Activated naive CD8-positive, alpha-beta T cell treated with anti-CD3 and anti-CD28 coated beads, Interleukin-2, amount 50 U/mL, for 24 hours (primary cell): ENCODE measurements around the gene KIRREL3.

Source experiments
- ATAC-seq: fragments of 150-1000 bp; cut with Tn5 transposase; one replicate; pipeline ENCODE4 v1.10.0; 2021
- DNase-seq: peaks from one replicate; pipeline ENCODE4 v3.0.0; 2021
- H3K27ac Mint-ChIP-seq: one replicate; pipeline ENCODE4 v1.8.0; 2021; ENCODE audit warnings: mild to moderate bottlenecking, mixed read lengths
- H3K27me3 Mint-ChIP-seq: one replicate; pipeline ENCODE4 v1.8.0; 2021; ENCODE audit warnings: mixed read lengths
- H3K36me3 Mint-ChIP-seq: one replicate; pipeline ENCODE4 v1.8.0; 2021; ENCODE audit warnings: low read depth, mixed read lengths
- H3K4me1 Mint-ChIP-seq: one replicate; pipeline ENCODE4 v1.8.0; 2021; ENCODE audit warnings: mixed read lengths
- H3K4me3 Mint-ChIP-seq: one replicate; pipeline ENCODE4 v1.8.0; 2021; ENCODE audit warnings: mild to moderate bottlenecking, moderate library complexity, mixed read lengths
- H3K9me3 Mint-ChIP-seq: one replicate; pipeline ENCODE4 v1.8.0; 2021; ENCODE audit warnings: mixed read lengths

Gene KIRREL3

DNA sequence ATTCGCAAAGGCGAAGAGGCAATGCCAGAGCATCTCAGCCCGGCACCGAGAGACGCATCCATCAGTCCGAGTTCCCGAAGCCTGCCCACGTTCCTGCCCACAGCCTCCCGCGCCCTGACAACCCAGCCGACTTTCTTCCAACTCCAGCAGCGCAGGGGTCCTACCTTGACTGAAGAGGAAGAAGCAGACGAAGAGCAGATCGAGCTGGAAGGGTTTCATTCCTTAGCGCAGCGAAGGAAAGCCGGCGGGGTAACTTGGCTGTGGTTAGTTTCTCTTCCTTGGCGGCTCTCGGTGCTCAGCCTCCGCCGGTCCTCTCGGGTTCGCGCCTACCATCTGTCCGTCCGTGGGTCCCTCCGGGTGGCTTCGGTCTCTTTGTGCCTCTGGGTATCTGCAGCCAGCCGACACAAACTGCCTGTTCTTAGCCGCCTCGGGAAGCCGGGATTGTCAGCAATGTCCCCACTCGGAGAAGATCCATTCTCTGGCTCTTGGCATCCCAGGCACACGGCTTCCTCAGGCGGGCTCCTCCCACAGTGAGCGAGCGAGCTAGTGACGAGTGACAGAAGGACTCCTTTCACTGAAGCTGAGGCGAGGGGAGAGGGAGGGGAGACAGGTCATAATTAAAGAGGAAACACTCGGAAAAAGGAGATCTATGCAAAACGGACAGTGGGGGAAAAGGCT is at the start of gene KIRREL3:
TSS of gene KIRREL3 (minus strand) at position 480 of the 678 bp plus-strand sequence.
- peaks cover 46% of the 10 kb centered on the region for H3K27me3 Mint-ChIP-seq
- H3K9me3 Mint-ChIP-seq, result no peaks in the 10 kb centered on the region
- no peak within 1 kb of the TSS for H3K4me3 Mint-ChIP-seq
- H3K36me3 Mint-ChIP-seq, result no peaks in the 10 kb centered on the region
- no peaks in the 10 kb centered on the region for H3K4me1 Mint-ChIP-seq
- H3K27ac Mint-ChIP-seq, result no peak within 1 kb of the TSS
- ATAC-seq (no peak), DNase-seq (no peak)

DNA sequence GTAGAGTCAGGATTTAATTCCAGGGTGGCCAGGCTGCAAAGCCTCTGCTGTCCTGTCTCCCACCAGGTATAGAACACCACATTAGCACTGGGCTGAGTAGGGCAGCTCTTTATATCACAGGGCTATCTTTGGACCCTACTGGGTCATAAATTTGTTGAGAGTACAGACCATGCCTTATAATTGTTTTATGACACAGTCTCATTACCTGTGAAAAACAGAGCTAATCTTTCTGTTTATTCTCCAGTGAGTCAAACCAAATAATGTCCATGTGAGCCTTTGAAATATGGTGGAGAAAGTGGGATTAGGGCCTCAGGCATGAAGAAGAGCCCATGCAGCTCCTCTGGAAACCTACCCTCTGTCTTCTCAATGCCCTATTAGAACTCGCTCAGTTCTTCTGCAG is 49.6 kb upstream of the KIRREL3 start:
- DNase-seq (no peak), ATAC-seq (no peak)
- Mint-ChIP-seq H3K4me1 (no peaks in the 10 kb centered on the region), H3K27ac (no peak overlapping the region), H3K36me3 (no peaks in the 10 kb centered on the region), H3K27me3 (no peaks in the 10 kb centered on the region), H3K9me3 (no peaks in the 10 kb centered on the region), H3K4me3 (no peak overlapping the region)

DNA sequence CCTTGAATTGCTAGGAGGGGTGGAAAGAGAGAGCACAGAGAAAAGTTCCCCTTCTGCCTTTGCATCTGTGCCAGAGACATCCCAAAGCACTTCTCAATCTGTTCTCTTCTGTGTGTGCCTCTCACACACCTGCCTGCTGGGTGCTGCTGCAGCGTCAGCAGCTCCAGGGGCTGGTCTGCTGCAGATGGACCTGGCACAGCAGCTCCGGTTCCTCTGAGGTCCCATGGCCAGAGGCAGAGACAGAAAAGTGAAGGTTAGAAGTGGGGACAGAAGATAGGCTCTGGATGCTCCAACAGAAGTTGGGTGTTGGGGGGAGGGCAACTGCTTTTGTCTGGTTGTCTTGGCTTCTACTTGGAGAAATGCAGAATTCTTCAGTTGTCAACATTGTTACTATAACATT is 48.9 kb upstream of the KIRREL3 start:
- no peaks in the 10 kb centered on the region for H3K36me3 Mint-ChIP-seq
- DNase-seq, result no peak
- ATAC-seq, result no peak
- no peak overlapping the region for H3K27ac Mint-ChIP-seq
- H3K27me3 Mint-ChIP-seq, result no peaks in the 10 kb centered on the region
- no peak overlapping the region for H3K4me3 Mint-ChIP-seq
- no peaks in the 10 kb centered on the region for H3K4me1 Mint-ChIP-seq
- H3K9me3 Mint-ChIP-seq, result no peaks in the 10 kb centered on the region

DNA sequence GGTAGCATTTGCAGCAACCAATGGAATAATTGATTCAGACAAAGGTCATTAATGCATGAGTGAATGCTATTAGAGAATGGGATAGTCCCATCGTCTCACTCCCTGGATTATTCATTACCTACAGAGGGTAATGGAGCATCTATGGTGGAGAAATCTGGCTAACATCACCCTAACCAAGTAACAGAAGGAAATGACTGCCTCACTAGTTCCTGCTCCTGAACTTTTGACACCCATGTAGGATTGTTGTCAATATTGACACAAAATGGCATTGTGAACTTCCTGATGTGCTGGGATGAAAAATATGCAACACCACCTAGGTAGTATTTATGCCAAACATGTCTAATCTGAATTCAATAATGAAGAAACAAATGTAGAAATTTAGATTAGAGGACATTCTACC is 44.0 kb upstream of the KIRREL3 start:
- Mint-ChIP-seq H3K4me1 (no peaks in the 10 kb centered on the region), H3K27ac (no peak overlapping the region), H3K4me3 (no peak overlapping the region), H3K27me3 (peaks cover 2% of the 10 kb centered on the region), H3K36me3 (no peaks in the 10 kb centered on the region), H3K9me3 (no peaks in the 10 kb centered on the region)
- DNase-seq (no peak), ATAC-seq (no peak)

DNA sequence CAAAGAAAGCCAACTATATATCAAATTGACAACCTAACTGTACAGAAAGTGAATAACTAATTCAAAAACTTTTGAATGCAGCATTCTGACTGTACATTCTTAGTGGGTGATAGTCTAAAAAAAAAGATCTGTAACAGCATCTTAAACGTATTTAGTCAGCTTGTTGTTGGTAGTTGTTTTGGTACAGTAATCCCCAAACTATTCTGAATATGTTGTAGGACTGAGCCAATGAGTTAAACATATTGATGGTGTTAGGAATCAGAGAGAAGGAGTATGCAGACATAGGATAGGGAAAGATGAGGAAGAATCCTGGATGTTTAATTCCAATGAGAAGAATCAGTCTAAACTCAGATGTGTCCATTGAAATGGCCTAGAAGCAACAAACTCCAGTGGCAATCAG is 41.9 kb upstream of the KIRREL3 start:
- Mint-ChIP-seq H3K4me1 (no peaks in the 10 kb centered on the region), H3K9me3 (no peaks in the 10 kb centered on the region), H3K4me3 (no peak overlapping the region), H3K27me3 (peaks cover 10% of the 10 kb centered on the region), H3K36me3 (no peaks in the 10 kb centered on the region), H3K27ac (no peak overlapping the region)
- DNase-seq (no peak), ATAC-seq (no peak)

DNA sequence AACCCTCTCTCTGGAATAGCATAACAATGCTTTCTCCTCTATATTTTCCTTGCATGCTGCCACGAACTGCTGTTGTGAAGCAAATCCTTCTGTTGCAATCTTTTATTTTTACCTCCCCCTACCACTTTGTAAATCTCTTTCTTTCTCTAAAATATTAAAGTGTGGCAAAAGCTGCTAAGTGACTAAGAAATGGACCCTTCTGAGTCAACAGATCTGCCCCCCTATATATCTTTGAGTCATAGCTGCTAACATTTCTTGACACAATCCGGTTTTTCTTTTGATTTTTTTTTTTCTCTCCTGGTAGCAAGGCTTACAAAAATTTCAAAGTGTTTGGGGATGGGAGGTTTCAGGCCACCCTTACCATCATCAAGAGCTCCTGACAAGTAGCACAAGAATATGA is 39.0 kb upstream of the KIRREL3 start:
- H3K4me1 Mint-ChIP-seq, result no peaks in the 10 kb centered on the region
- peaks cover 12% of the 10 kb centered on the region for H3K27me3 Mint-ChIP-seq
- no peak overlapping the region for H3K27ac Mint-ChIP-seq
- DNase-seq (no peak), ATAC-seq (no peak)
- H3K4me3 Mint-ChIP-seq, result no peak overlapping the region
- H3K36me3 Mint-ChIP-seq, result no peaks in the 10 kb centered on the region
- H3K9me3 Mint-ChIP-seq, result no peaks in the 10 kb centered on the region

DNA sequence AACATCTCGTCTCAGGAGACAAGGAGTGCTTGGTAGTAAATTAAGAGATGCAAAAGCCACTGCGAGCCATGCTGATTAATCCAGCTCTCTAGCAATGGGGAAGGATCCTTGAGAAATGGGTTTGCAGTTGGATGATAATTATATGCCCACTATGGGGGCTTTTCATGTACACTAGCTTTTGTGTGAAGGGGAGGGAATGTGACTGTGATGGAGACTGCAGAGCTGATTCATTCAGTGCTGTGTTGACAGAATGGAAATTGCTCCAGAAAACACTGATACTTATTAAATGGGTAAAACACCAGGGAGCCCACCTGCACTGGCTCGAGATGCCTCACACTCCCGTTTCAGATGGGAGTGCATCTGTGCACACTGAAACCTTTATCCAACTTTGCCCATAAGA is 37.0 kb upstream of the KIRREL3 start:
- no peak overlapping the region for H3K27ac Mint-ChIP-seq
- no peaks in the 10 kb centered on the region for H3K9me3 Mint-ChIP-seq
- H3K27me3 Mint-ChIP-seq, result peaks cover 12% of the 10 kb centered on the region
- no peak overlapping the region for H3K4me3 Mint-ChIP-seq
- no peak for ATAC-seq
- H3K4me1 Mint-ChIP-seq, result no peaks in the 10 kb centered on the region
- no peak for DNase-seq
- no peaks in the 10 kb centered on the region for H3K36me3 Mint-ChIP-seq

DNA sequence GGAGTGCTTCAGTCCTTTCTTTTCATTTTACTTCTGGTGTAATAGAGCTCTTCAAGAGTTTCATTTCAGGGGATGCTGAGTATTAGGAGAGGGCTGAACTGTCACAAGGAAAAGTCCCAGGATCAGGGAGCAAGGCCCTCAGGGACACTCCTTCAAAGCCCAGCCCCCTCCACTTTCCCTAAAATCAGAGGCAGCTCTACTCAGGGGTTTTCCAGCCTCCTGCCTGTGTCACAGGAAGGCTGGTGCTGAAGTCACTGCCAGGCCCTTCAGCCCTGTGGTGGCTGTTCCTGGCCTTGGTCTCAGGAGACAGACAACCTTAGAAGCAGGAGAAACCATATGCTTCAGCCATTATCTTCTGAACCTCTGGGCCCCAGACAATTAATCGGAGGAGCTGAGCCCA is 36.4 kb upstream of the KIRREL3 start:
- no peaks in the 10 kb centered on the region for H3K36me3 Mint-ChIP-seq
- H3K9me3 Mint-ChIP-seq, result no peaks in the 10 kb centered on the region
- no peak overlapping the region for H3K27ac Mint-ChIP-seq
- no peak for DNase-seq
- H3K27me3 Mint-ChIP-seq, result peaks cover 12% of the 10 kb centered on the region
- H3K4me3 Mint-ChIP-seq, result no peak overlapping the region
- H3K4me1 Mint-ChIP-seq, result no peaks in the 10 kb centered on the region
- no peak for ATAC-seq

DNA sequence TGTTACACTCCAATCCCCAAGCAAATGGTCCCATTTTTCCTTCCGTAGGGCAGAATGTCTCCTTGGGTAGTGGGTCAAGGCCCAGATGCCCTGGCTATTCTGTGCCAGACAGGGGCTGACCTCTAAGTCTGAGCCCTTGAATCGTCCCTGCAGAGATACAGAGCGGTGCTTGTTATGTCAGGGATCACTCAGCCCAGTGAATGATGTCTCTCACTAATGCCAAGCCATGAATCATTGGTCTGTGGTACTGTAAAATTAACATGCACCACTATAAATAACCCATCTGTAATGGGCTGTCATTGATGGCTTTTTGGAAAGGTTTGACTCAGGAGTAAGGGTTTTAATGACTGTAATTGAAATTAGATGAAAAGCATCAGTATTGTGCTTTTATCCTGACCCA is 35.3 kb upstream of the KIRREL3 start:
- Mint-ChIP-seq H3K4me3 (no peak overlapping the region), H3K4me1 (no peaks in the 10 kb centered on the region), H3K27ac (no peak overlapping the region), H3K36me3 (no peaks in the 10 kb centered on the region), H3K27me3 (peaks cover 10% of the 10 kb centered on the region), H3K9me3 (no peaks in the 10 kb centered on the region)
- no peak for ATAC-seq
- DNase-seq, result no peak

DNA sequence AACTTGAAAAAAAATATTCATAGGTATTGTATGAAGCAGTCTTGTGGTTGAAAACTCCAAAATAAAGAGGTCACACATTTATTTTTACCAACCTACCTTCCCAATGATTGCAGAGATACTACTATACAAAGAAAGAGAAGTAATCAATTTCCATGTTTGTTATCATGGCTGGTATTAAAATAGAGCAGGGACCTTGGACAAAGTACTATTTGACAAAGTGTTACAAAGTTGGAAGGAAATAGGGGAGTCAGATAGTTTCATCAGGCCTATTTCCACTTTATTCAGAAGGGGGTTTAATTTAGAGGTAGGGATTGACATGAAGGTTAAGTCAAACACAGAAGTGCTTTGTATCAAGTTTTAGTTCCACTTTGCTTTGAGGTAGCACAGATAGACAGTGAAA is 34.4 kb upstream of the KIRREL3 start:
- peaks cover 10% of the 10 kb centered on the region for H3K27me3 Mint-ChIP-seq
- DNase-seq (no peak), ATAC-seq (no peak)
- no peaks in the 10 kb centered on the region for H3K4me1 Mint-ChIP-seq
- H3K4me3 Mint-ChIP-seq, result no peak overlapping the region
- H3K36me3 Mint-ChIP-seq, result no peaks in the 10 kb centered on the region
- no peak overlapping the region for H3K27ac Mint-ChIP-seq
- H3K9me3 Mint-ChIP-seq, result no peaks in the 10 kb centered on the region

DNA sequence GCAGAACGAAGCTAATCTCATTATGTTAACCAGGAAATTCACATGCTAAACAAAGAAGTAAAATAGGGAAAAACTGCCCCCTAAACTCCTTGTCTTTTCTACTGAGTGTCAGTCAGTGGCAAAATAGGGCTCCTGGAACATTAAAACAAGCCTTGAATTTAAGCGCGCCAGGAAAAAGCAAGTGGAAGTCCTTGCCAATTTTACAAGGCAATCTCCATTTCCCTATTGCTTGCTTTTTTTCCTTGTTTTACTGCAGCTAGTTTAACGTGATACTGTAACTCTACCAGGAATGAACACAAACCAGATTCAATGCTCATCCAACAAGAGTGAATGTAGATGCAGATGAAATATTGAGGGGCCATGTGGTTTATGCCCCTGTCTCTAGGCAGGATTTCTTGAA is 28.1 kb upstream of the KIRREL3 start:
- Mint-ChIP-seq H3K9me3 (no peaks in the 10 kb centered on the region), H3K4me3 (no peak overlapping the region), H3K27ac (no peak overlapping the region), H3K36me3 (no peaks in the 10 kb centered on the region), H3K4me1 (no peaks in the 10 kb centered on the region), H3K27me3 (peaks cover 3% of the 10 kb centered on the region)
- no peak for DNase-seq
- ATAC-seq, result no peak

DNA sequence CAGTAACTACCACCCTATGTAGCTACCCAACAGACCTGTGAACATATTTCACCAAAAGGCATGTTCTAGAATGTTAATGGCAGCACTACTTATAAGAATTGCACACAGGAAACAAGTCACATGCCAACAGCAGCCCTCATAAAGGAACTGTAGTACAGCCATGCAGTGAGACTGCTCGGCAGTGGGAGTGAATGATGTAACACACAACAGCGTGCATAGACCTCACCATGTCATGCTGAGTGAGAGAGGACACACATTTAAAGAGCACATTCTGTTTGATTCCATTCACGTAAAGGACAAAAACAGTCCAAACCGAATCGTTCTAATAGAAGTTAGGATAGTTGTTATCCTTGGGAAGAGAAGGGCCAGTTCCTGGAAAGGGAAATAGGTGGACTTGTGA is 27.2 kb upstream of the KIRREL3 start:
- H3K27me3 Mint-ChIP-seq, result peaks cover 3% of the 10 kb centered on the region

DNA sequence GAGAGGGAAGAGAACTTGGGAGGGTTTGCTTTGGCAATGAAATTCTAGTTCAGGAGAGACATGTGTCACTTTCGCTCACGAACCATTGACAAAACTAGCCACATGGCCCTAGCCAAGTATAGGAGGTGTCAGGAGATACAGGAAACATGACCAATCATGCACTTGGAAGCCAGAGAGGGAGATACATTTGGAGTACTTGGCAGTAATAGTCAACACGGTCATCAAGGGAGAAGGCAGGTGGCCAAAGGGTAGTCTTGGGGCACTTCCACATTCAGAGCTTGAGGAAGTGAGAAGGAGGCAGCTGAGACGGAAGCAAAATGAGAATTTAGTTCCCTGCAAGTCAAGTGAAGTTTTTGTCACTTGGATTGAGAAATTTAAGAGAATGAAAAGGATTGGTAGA is 26.4 kb upstream of the KIRREL3 start:
- Mint-ChIP-seq H3K27ac (no peak overlapping the region), H3K4me3 (no peak overlapping the region), H3K36me3 (no peaks in the 10 kb centered on the region), H3K27me3 (peaks cover 3% of the 10 kb centered on the region), H3K4me1 (no peaks in the 10 kb centered on the region), H3K9me3 (no peaks in the 10 kb centered on the region)
- ATAC-seq (no peak), DNase-seq (no peak)

More for the DNA sequence above, 27.2 kb upstream of the KIRREL3 start:
- Mint-ChIP-seq H3K4me1 (no peaks in the 10 kb centered on the region), H3K9me3 (no peaks in the 10 kb centered on the region), H3K27ac (no peak overlapping the region), H3K36me3 (no peaks in the 10 kb centered on the region), H3K4me3 (no peak overlapping the region)
- ATAC-seq (no peak), DNase-seq (no peak)

DNA sequence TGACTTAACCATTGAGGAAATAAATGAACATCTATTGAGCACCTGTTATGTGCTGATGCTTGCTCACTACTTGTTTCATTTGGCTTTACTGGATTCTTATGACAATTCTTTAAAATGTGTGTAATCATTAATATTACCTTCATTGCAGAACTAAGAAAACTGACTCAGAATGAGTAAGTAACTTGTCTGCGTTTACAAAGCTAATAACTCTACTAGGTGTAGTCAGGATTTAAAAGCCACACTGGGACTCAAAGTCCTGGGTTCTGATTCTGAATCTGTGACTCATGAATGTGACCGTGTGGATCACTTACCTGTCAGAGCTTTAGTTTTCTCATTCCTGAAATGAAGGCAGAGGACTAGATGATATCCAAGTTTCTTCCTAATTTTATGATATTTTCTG is 23.4 kb upstream of the KIRREL3 start:
- no peak for ATAC-seq
- no peak overlapping the region for H3K4me3 Mint-ChIP-seq
- H3K4me1 Mint-ChIP-seq, result no peaks in the 10 kb centered on the region
- H3K9me3 Mint-ChIP-seq, result no peaks in the 10 kb centered on the region
- H3K36me3 Mint-ChIP-seq, result no peaks in the 10 kb centered on the region
- DNase-seq, result no peak
- no peak overlapping the region for H3K27ac Mint-ChIP-seq
- peaks cover 6% of the 10 kb centered on the region for H3K27me3 Mint-ChIP-seq

DNA sequence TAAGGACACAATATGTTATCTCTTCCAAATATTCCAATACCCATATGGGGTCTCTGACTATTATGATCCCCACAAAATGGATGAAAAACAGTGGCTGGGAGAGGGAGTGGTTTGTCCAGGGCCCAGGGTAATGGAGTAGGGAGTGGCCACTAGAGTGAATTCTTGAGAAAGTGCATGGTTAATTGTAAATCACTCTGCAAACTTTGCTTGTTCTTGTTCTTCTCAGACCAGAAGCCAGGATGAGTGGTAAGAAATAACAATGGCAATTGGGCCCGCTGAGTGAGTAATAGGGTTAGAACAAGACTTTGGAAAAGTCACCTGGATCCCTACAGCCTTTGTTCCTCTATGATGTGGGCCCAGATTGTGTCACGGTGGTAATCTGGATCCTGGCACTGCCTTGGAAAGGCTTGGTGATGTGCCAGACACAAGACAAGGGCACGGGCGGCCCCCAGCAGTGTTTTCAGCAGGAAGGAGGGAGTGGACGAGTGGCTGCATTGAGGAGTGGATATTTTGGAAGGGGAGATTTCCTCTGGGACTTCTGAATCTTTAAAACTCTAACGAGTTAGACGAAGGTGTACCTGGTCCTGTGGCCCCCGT is 18.2 kb upstream of the KIRREL3 start:
- H3K4me3 Mint-ChIP-seq, result no peak overlapping the region
- DNase-seq (no peak), ATAC-seq (no peak)
- H3K27ac Mint-ChIP-seq, result no peak overlapping the region
- no peaks in the 10 kb centered on the region for H3K9me3 Mint-ChIP-seq
- H3K36me3 Mint-ChIP-seq, result no peaks in the 10 kb centered on the region
- H3K27me3 Mint-ChIP-seq, result peaks cover 7% of the 10 kb centered on the region
- H3K4me1 Mint-ChIP-seq, result no peaks in the 10 kb centered on the region

DNA sequence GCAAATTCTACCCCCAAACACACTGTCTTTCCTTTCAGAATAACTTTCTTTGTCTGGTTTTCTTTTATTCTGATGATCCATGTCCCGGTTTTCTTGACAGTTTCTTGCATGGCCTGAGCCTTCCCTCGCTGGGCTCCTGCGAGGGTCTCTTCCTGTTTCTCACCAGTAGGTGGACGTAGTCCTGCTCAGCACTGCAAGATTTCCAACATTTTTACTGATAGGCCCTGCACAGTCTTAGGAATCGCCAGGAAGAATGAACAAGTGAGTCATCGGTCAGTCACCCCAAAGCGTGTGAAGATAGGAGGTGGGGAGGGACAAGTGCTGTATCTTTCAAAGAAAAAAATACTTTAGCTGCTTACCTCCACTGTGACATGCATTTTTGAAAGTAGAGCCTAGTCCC is 16.9 kb upstream of the KIRREL3 start:
- H3K4me1 Mint-ChIP-seq, result no peaks in the 10 kb centered on the region
- H3K4me3 Mint-ChIP-seq, result no peak overlapping the region
- no peak for ATAC-seq
- H3K27me3 Mint-ChIP-seq, result peaks cover 11% of the 10 kb centered on the region
- no peaks in the 10 kb centered on the region for H3K36me3 Mint-ChIP-seq
- no peak for DNase-seq
- H3K27ac Mint-ChIP-seq, result no peak overlapping the region
- no peaks in the 10 kb centered on the region for H3K9me3 Mint-ChIP-seq
